GM19395 (cell line): Measurements from ENCODE around the gene CAPN5.
A peak's percentile ranks its signal among the peaks of the same experiment; 100 is the strongest.
"Not testable (repeated sequence)": the region's sequence is repeated elsewhere in the genome, so short reads cannot be mapped to it uniquely, and the experiment has no call there.

ENCODE experiments used
- ATAC-seq: cut with Tn5 transposase; IDR thresholded peaks from one replicate; pipeline ENCODE4 v1.9.1; 2021; ENCODE audit warnings: mild to moderate bottlenecking, moderate library complexity; ENCODE audit not compliant: unreplicated experiment

The CAPN5 gene

GRCh38 chr11:77066229-77067042 is at the start of gene CAPN5:
Gene CAPN5 (plus strand): TSS chr11:77066971. CDS start chr11:77084887, 17,916 bp downstream.
- peak; percentile 86 for ATAC-seq

- not testable (repeated sequence) for ATAC-seq
Measured at GRCh38 chr11:77018396-77018924, 48.3 kb upstream of the CAPN5 start.

- ATAC-seq = no peak
Measured at GRCh38 chr11:77019976-77020595, 46.7 kb upstream of the CAPN5 start.

- ATAC-seq = no peak
Measured at GRCh38 chr11:77020734-77021133, 46.0 kb upstream of the CAPN5 start.

- ATAC-seq = no peak
Measured at GRCh38 chr11:77024745-77025144, 42.0 kb upstream of the CAPN5 start.

- no peak for ATAC-seq
Measured at GRCh38 chr11:77026221-77026620, 40.5 kb upstream of the CAPN5 start.

GRCh38 chr11:77026743-77027142 is 40.0 kb upstream of the CAPN5 start:
- ATAC-seq = no peak

- ATAC-seq = no peak
Measured at GRCh38 chr11:77027275-77027674, 39.5 kb upstream of the CAPN5 start.

- no peak for ATAC-seq
Measured at GRCh38 chr11:77029829-77030228, 36.9 kb upstream of the CAPN5 start.

GRCh38 chr11:77030834-77031414 is 35.8 kb upstream of the CAPN5 start:
- no peak for ATAC-seq

GRCh38 chr11:77031599-77031998 is 35.2 kb upstream of the CAPN5 start:
- ATAC-seq = no peak

GRCh38 chr11:77035039-77035438 is 31.7 kb upstream of the CAPN5 start:
- ATAC-seq = no peak

- ATAC-seq = no peak
Measured at GRCh38 chr11:77035580-77035979, 31.2 kb upstream of the CAPN5 start.

GRCh38 chr11:77036398-77036797 is 30.4 kb upstream of the CAPN5 start:
- no peak for ATAC-seq

- ATAC-seq = no peak
Measured at GRCh38 chr11:77037057-77037456, 29.7 kb upstream of the CAPN5 start.

GRCh38 chr11:77038029-77038824 is 28.5 kb upstream of the CAPN5 start:
- no peak for ATAC-seq

GRCh38 chr11:77038825-77039326 is 27.9 kb upstream of the CAPN5 start:
- ATAC-seq = peak; percentile 64

- no peak for ATAC-seq
Measured at GRCh38 chr11:77039491-77040400, 27.0 kb upstream of the CAPN5 start.

- ATAC-seq = no peak
Measured at GRCh38 chr11:77040401-77040777, 26.4 kb upstream of the CAPN5 start.

- ATAC-seq = no peak
Measured at GRCh38 chr11:77040889-77041288, 25.9 kb upstream of the CAPN5 start.
